ENCODE measurements around the gene KPNA3.

DNA sequence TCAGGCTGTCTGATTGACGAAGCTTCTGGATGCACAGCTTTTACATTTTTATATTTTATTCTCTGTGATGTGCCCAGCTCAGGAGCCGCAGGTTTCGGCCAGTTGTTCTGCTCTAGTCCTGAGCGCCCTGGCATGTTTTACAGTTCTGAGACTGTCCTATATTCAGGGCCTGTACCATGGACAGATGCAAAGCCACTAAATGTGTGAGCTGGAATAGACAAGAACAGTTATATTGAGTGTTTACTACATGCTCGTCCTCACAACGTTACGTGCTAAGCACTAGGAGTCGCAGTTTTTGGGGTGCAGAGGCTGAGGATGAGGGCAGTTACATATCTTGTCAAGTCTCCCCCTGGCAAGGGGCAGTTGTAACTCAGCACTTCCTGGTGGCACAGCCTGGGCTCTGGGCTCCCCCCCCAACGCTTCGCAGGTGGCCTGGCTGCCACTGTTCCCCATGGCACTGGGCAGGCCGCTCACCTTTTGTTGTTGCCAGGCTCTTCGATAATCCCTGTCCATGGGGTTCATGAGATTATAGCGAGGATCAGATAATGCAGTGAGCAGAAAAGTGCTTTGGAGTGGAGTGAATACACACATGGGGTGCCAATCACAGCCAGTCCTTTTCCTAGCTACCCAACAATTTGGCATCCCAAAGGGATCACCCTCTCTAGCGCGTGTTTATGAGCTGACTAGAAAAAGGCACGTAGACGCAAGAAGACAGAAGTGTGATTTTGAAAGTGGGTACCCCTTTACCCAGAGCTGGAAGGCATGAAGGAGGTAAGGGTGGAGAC lies 140.7 kb downstream of the KPNA3 start:
- TF ChIP-seq, protein P1, sequence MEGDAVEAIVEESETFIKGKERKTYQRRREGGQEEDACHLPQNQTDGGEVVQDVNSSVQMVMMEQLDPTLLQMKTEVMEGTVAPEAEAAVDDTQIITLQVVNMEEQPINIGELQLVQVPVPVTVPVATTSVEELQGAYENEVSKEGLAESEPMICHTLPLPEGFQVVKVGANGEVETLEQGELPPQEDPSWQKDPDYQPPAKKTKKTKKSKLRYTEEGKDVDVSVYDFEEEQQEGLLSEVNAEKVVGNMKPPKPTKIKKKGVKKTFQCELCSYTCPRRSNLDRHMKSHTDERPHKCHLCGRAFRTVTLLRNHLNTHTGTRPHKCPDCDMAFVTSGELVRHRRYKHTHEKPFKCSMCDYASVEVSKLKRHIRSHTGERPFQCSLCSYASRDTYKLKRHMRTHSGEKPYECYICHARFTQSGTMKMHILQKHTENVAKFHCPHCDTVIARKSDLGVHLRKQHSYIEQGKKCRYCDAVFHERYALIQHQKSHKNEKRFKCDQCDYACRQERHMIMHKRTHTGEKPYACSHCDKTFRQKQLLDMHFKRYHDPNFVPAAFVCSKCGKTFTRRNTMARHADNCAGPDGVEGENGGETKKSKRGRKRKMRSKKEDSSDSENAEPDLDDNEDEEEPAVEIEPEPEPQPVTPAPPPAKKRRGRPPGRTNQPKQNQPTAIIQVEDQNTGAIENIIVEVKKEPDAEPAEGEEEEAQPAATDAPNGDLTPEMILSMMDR (IDR thresholded peaks at IDR 0.05; ENCODE audit: low read depth, low read length, missing input control) = no peak
- TF ChIP-seq, protein P2, sequence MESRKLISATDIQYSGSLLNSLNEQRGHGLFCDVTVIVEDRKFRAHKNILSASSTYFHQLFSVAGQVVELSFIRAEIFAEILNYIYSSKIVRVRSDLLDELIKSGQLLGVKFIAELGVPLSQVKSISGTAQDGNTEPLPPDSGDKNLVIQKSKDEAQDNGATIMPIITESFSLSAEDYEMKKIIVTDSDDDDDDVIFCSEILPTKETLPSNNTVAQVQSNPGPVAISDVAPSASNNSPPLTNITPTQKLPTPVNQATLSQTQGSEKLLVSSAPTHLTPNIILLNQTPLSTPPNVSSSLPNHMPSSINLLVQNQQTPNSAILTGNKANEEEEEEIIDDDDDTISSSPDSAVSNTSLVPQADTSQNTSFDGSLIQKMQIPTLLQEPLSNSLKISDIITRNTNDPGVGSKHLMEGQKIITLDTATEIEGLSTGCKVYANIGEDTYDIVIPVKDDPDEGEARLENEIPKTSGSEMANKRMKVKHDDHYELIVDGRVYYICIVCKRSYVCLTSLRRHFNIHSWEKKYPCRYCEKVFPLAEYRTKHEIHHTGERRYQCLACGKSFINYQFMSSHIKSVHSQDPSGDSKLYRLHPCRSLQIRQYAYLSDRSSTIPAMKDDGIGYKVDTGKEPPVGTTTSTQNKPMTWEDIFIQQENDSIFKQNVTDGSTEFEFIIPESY (IDR thresholded peaks at IDR 0.05) = no peak
- TF ChIP-seq RAD21 (IDR thresholded peaks at IDR 0.05) (no peak), TAF1 (conservative IDR thresholded peaks at IDR 0.05) (no peak), SP1 (IDR thresholded peaks at IDR 0.05) (no peak), JUND (IDR thresholded peaks at IDR 0.05) (no peak), RXRA (IDR thresholded peaks at IDR 0.05) (no peak), FOXA1 (IDR thresholded peaks at IDR 0.05) (no peak), YY1 (IDR thresholded peaks at IDR 0.05) (no peak), GABPA (IDR thresholded peaks at IDR 0.05 in 1 of 2, conservative IDR thresholded peaks at IDR 0.05 in 1 of 2) (no peak)
- TF ChIP-seq, protein P3, sequence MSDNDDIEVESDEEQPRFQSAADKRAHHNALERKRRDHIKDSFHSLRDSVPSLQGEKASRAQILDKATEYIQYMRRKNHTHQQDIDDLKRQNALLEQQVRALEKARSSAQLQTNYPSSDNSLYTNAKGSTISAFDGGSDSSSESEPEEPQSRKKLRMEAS (IDR thresholded peaks at IDR 0.05) = no peak

All from liver (tissue), 3 donors.